GM18907 (cell line): ENCODE measurements around the gene KCTD5.
"Not testable (repeated sequence)": the region's sequence is repeated elsewhere in the genome, so short reads cannot be mapped to it uniquely, and the experiment has no call there.

Experiments
- ATAC-seq: cut with Tn5 transposase; IDR thresholded peaks from one replicate; pipeline ENCODE4 v1.9.1; 2021; ENCODE audit warnings: mild to moderate bottlenecking, moderate library complexity; ENCODE audit not compliant: unreplicated experiment

KCTD5 gene

DNA sequence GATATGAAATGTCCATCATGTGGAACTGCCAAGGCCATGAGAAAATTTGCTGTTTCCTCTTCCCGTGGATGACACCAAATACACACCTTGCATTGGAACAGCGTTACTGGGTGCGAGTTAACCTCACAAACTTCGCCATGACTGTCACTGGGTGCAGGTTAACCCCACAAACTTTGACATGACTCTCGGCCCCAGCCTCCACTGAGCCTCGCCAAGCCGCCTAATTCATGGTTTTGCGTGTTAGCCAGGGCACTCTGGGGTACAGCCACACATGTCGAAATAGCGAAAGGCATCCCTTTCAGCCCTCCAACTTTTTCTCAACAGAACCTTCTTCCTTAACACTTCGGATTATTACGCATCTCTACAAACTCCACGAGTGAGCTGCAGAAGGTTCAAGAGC lies 10.6 kb upstream of the KCTD5 start:
- ATAC-seq = no peak

DNA sequence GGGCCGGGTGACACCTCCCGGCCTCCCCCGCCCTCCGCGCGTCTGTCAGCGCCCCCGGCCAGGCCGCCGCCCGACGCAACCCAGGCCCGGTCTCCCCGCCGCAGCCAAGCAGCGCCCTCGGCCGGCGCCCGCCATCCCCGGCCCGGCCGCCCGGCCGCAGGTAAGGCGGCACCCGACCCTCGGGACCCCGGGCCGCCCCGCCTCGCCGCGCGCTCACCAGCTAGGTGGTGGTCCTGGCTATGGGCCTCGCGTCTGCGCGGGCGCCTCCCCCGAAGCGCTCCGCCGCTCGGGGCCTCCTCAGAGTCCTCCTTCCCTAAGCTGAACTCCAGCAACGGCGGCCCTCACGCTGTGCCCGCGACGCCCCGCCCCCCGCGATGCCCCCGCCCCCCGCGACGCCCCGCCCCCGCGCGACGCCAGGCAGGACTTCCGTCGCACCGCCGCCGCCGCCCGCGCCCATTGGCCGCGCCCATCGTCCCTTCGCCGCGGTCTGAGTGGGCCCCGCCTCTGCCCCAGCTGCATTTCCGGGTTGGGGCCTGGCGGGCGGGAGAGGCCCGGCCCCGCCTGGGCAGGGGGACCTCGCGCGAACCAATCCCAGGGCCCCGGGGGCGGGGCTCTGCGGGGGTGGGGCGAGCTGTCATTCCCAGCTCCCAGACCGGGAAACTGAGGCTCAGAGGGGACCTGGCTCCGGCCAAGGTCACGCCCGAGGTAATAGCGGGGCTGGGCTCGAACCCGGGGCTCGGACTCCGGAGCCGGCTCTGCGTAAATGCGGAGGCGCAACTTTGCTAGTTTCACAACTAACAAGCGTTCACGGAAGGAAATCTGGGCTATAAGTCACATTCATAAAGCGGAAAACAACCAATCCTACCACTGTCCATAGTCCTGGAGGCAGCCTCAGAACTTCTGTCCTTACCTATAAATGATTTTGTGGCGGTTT lies 9.0 kb upstream of the KCTD5 start:
- peak; percentile 85 for ATAC-seq

DNA sequence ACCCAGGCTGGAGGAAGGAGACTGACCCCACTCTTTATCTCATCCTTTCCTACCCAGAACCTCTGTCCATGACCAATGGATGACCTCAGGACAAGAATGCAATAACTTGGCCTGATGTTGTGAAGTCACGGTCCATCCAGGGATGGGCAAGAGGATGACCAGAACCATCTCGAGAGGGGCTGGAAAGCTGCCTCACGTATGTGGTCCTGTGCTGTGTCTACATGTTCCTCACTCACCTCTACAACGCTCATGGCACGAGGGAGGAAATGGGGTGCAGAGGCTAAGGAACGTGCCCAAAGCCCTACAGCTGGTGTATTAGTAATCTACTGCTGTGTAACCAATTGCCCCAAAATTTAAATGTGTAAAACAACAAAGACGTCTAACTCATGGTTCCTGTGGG lies 7.3 kb upstream of the KCTD5 start:
- ATAC-seq = no peak

DNA sequence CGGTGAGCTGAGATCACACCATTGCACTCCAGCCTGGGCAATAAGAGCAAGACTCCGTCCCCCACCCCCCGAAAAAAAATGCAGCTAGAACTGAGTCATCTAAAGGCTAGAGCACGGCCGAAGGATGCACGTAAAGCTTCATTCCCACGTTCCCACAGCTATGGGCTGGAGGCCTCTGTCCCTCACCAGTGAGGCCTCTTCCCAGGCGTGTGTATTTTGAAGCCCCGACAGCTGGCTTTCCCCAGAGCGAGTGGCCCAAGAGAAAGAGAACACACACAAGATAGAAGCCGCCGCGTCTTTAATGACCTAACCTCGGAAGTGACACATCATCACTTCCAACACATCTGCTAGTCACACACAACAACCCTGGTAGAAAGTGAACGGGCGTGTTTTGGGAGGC lies 6.6 kb upstream of the KCTD5 start:
- no peak for ATAC-seq

DNA sequence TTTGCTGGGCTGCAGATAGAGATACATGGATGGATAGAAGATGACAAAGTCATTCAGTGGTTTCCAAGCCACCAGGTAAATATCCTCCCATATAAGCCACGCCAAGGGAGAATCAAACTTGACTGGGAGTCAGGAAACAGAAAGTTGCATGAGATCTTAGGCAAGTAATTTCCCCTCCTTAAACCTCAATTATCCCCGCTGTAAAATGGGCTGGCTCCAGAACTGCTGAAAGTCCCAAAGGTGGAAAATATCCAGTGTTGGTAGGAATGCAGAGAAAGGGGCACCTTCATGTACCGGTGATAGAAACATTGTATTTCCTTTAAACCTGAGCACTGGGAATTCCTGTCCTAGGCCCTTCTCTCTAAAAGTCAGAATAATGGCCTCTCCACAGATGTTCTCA lies 5.4 kb upstream of the KCTD5 start:
- ATAC-seq = not testable (repeated sequence)

DNA sequence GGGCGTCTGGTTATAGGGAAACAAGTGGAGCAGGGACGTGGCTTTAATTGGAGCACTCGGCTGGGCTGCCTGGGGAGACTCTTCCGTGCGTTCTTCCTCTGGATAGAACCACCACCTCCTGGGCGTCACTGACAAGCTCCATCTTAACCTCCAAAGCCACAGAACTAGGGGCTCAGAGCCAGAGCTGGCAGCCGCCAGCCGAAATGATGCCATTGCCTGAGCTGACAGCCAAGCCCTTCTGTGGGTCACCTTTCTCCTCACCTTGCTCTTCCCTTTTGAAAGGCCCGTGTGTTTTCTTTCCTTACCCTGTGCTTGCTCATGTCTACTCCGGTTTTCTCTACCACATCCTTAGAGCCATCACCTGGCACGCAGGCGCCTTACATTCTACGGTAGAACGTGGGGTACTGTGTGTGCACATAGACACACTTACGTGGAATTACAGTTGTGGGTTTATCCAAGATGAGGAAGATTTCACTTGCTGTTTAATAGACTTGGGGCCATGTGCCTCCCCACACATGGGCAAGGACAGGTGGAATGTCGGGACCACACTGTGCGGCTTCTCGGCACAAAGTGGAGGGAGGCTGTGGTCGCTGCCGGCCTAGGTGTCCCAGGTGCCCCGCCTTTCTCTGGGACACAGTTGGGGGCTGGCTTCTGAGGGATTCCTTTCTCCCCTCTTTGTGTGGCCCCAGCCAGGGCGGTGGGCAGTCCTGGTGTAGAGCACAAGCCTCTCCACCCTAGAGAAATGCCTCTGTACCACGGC lies 3.9 kb upstream of the KCTD5 start:
- ATAC-seq = not testable (repeated sequence)

DNA sequence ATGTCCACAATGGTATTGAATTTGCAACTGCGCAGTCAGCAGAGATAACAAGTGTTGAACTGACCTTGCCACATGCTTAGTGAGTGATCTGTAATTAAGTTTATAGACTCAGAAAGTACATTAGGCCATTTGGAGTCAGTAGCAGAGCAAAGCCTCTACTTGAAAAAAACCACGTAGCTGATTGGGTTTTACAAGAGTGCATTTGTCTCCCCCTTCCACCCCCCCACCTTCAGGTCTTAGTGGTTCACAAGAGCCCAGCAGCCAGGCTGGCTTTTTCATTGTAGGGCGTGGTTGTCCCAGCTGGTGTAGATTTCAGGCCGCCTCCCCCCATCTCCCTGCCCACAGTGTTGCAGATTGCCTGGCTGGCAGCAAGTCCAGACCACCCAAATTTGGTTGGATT lies 2.4 kb upstream of the KCTD5 start:
- ATAC-seq = not testable (repeated sequence)

DNA sequence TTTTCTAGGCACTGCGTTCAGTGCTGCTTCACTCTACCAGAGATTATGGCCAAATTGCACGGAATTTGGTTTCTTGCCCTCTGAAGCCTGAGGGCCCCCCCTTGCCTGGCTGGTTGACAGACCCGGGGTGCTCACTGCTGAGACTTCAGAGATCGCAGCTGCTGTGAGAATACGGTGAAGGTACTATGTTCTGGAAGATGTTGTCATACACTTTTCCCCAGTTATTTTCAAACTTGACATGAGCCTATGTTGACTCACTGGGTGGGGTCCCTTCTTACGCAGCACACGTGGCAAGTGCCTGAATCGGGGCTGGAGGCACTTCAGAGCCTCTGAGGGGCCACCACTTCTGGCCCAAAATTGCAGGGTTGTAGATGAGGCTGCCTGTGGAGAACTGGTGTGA lies 2.0 kb upstream of the KCTD5 start:
- not testable (repeated sequence) for ATAC-seq

DNA sequence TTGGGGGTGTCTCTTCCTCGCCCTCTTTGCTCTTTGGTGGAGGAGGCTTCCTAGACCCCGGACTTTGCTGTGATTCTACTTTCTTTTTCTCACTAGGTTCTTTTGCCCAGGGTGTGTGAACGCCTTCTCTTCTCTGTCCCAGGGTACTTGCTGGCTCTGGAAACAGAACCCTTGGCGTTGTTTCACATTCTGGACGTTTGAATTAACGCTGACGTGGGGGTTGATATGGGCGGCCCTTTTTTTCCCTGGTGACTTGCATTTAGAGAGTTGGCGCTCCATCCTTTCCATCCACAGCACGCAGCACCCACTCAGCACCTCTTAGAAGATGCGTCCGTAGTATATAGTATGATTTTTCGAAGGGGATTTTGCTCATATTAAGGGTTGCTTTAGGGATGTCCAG lies 718 bp downstream of the KCTD5 start:
- not testable (repeated sequence) for ATAC-seq

DNA sequence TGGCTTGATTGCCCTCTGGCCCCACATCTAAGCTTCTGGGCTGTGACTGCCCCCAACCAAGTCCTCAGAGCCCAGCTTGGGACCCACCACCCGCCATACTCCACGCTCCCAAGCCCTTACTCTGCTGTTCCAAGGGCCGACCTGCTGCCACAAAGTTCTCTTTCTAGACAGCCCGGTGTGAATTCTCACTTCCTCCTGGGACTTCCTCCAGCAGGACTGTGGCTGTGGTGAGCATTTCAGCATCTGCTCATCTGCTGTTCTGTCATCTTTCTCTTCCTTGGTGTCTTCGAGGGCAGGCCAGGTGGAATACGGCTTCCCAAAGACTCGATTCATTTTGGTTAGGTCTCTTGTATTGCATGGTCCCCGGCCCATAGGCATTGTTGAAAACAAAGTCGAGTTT lies 3.8 kb downstream of the KCTD5 start:
- not testable (repeated sequence) for ATAC-seq

DNA sequence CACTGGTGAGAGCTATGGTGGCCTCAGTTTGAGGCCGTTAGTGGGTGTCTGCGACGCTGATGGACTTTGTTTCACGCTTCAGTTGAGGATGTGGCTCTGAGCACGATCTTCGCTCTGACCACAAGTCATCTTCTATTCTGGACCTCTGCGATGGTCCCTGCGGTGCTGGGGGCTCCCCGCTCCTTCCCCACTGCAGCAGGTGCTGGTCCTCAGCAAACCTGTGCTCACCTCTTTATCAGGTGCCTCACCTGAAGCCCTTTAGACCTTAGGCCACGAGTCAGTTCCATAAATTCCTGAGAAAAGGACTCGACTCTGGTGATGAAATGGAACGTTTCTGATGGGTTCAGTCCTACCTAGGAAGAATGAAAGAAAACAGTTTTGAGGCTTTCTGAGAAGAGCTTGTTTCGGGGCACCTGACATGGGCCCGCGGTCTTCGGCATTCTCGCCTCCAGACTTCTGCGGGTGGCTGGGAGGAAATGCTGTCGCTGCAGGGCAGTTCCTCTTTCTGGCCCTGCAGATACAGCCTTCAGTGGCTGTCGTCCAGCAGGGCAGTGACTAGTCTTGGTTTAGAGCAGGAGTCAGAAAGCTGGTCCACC lies 4.7 kb downstream of the KCTD5 start:
- no peak for ATAC-seq

DNA sequence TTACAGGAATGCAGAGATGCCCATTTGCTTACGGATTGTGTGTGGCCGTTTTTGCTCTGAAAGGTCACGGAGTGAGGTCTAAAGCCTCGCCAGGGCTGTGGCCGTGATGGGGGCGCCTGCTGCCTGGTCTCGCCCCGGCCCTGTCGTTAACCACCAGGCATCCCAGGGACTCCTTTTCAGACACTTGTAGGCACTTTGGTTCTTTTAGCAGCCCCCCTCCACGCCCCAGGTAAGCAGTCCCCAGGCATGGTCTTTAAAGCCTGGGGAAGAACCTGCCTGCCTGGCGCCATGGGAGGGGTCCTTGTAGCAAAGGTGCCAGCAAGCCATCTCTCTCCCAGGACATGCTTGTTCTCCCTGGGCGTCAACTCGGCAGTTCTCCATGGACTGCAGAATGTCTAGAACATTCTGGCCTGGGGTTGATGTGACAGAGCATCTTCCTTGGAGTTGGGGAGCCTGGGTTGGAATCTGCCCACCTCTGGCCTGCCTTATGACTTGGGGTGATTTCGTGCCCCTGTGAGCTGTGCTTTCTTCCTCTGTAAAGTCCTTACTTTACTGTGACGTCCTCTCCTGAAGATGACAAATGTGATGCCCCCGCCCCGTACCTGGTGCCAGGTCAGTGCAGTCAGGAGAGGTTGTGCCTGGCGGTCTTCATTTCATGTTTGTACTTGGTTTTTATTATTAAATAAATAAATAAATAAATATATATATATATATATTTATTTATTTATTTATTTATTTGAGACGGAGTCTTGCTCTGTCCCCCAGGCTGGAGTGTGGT lies 5.4 kb downstream of the KCTD5 start:
- ATAC-seq = no peak

DNA sequence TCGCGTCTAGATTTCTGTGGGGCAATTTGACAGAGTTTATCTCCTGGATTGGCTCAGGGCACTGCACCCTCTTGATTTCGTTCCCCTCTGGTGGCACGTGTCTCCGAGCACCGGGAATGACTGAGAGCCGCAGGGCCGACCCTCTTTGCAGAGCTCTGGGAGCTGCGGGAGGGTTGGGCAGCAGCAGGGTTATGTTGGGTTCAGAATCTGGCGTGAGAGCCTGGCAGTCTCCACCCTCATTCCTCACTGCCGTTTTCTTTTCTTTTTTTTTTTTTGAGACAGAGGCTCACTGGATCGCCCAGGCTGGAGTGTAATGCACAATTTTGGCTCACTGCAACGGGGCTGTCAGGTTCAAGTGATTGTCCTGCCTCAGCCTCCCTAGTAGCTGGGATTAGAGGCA lies 7.1 kb downstream of the KCTD5 start:
- not testable (repeated sequence) for ATAC-seq

DNA sequence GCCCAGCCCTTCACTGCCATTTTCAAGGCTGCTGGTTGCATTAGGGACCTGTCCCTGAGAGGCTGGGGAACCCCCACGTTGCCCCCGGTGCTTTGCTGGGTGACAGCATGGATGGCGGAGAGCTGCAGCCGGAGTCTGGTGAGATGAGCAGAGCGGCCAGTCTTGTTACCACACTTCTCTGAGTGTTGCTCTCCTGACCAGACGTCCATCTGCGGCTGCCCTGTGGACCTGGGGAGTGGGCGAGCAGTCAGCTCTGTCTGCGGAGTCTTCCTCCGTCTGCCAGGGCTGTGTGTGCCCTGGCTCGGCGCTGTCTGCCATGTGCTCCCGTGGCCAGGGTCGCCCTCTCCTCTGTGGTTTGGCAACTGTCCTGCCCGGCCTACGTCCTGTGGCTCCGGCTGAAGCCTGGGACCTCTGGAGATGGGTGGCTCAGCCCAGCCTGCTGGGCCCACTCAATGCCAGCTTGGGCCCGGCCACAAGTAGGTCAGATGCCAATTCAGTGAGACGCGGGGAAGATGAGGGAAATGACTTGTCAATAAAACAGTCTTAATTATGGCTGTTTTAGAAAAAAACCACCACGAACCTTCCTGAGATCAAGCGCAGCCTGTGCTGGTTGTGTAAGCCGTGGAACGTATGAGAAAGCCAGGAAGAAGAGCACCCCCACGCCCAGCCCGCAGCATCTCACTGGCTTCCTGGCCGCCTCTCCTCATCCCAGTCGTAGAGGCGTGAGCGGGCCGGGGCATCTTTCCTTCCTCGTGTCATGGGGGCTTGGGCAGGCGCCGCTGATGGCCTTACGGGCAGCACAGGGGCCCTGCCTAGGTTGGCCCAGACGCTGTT lies 7.9 kb downstream of the KCTD5 start:
- ATAC-seq = no peak

DNA sequence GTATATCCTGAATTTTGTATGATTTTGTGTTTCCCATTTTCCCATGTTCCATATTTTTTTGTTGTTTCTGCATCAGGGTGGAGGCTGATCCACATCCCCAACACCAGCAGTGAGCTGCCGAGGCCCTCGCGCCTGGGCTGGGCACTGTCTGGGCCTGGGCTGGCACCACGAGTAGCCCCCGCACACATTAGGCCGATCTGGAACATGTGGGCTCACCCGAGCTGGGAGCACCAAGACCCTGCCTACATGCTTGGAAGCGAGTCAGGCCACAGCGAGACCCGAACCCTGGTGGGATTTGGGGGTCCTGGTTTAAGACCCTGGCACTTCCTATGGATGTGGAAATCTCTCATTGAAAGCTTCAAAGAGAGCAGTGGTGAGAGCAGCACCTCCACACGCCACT lies 8.5 kb downstream of the KCTD5 start:
- no peak for ATAC-seq

DNA sequence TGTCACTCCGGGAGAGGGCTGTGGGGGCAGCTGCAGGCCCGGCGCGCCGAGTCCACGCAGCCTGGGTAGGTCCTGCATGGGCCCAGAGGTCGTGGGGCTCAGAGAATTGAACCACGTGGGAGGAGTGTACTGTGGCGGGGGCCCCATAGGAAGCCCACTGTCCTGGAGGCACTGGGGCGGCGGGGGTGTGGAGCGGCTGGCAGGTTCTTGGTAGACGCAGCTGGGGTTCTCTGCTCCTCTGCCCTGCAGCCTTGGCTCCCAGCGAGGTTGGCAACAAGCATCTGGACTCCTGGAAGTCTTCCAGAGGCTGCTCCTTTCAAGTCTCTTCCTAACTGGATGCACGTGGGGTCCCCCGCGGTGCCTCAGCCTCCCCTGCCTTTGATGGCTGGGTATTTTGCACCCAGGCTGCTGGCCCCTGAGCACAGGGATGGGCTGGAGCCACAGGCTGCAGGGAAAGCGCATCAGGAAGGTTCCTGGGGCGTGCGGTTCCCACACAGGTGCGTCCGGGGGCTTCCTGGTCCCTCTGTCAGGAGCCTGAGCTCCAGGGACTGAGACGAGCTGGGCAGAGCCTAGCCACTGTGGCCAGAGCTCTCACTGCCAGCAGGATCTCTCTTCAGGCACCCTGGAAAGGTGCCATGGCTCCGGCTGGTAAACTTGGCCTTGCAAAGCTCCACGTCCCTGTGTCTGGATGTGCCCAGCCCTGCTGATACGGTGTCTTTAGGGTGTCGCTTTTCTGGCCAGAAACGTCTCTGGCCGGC lies 9.3 kb downstream of the KCTD5 start:
- ATAC-seq = no peak

DNA sequence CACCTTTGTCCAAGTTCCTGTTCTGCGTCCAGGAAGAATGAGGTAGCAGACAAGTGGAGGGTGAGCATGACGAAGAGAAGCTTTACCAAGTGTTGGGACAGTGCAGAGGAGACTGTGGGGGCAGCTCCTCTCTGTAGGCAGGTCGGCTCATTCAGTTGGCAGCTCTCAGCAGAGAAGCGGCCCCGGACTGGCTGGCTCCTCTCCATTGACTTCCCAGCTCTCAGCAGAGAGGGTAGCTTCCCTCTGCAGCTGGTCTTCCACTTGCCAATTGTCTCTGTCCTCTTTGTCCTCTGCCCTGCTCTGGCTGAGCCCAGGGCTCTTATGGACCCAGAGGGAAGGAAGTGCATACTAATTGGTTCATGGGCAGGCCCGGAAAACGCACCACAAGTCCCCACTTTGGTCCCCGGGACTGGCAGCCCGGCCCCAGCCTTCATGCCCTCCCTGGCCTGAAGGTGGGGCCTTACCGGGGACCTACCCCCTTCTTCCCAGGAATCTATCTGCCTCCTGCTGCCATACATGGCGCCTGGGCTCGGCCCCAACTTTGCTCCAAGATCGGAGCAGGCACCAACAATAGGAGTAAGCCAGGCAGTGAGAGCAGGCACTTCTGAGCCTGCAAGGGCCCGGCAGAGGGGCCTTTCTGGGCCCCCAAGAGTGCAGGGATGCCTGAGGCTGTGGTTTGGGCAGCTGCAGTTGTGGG lies 10.1 kb downstream of the KCTD5 start:
- ATAC-seq = no peak

DNA sequence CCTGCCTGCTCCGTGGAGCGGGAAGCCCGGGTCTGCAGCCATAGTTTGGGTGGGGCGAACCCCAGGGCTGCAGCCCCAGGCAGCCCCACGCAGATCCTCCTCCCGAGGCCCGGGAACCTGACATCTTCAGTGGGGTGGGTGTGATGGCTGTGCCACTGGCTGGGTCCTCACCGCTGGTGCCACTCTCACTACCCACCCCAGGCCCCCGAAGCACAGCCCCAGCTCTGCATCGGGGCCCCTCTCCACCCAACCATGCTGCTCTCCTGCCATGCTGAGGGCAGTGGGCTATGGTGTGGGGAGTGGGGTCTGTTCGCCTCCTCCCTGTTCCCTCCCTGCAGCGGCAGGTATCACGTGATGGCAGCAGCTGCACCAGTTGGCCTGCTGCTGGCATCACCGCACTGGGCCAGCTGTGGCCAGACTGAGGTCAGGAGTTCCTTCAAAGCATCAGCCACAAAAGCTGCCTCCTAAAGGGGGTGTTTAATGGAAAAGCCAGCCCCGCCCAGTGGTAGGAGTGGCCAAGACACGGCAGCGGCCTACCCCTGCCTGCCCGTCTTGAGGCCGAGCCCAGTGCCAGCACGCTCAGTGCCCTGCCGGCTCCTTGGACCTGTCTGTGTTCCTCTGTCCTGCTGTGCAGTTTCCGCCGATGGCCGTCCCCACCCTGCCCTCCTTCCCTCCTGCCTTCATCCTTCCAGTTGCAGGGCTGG lies 10.8 kb downstream of the KCTD5 start:
- no peak for ATAC-seq
